Kidney (tissue), 14 donors: ENCODE measurements around the gene CILP2. TPM values are rescaled to one million over a fixed set of nuclear protein-coding genes. Genes with fewer than 3 reads are reported as not detected.

Source experiments
- DNase-seq, 5 donors: peaks; one replicate each; pipeline ENCODE4 v3.0.0-alpha.2; 2013 to 2020
- FAIRE-seq: peaks from 2 replicates; lab custom pipeline; 2012; peaks lifted over from hg19 to GRCh38; lab: Jason Lieb, UNC
- H3K27ac ChIP-seq, 2 donors: one replicate each; pipeline ENCODE4 v1.7.0; 2013; ENCODE audit warnings: low read depth in 2 of 2, low read length in 2 of 2, inconsistent platforms in 1 of 2
- H3K27me3 ChIP-seq: one replicate; pipeline ENCODE4 v1.7.1; 2013; ENCODE audit warnings: low read length, inconsistent platforms; ENCODE audit not compliant: control insufficient read depth, insufficient read depth
- H3K36me3 ChIP-seq, 3 donors: one replicate each; pipeline versions ENCODE4 v1.7.0 to v1.7.1; 2013; ENCODE audit warnings: low read length in 3 of 3, control low read depth in 1 of 3, inconsistent platforms in 1 of 3; ENCODE audit not compliant: insufficient read depth in 3 of 3, control insufficient read depth in 2 of 3
- H3K4me1 ChIP-seq, 3 donors: one replicate each; pipeline versions ENCODE4 v1.7.0 to v1.7.1; 2013; ENCODE audit warnings: low read length in 3 of 3, inconsistent platforms in 1 of 3, low read depth in 1 of 3; ENCODE audit not compliant: control insufficient read depth in 2 of 3, insufficient read depth in 2 of 3
- H3K4me3 ChIP-seq, 3 donors: one replicate each; pipeline versions ENCODE4 v1.7.0 to v1.8.1; 2013; ENCODE audit warnings: low read length in 3 of 3, control low read depth in 1 of 3, inconsistent platforms in 1 of 3
- H3K9ac ChIP-seq, 3 donors: one replicate each; pipeline versions ENCODE4 v1.7.0 to v1.7.1; 2013; ENCODE audit warnings: low read length in 3 of 3, control low read depth in 1 of 3, inconsistent platforms in 1 of 3
- H3K9me3 ChIP-seq, 3 donors: one replicate each; pipeline versions ENCODE4 v1.7.0 to v1.7.1; 2013; ENCODE audit warnings: low read length in 3 of 3, control low read depth in 1 of 3, inconsistent platforms in 1 of 3; ENCODE audit not compliant: control insufficient read depth in 2 of 3, insufficient read depth in 1 of 3
- CTCF ChIP-seq: IDR thresholded peaks from 3 replicates; pipeline ENCODE4 v1.5.1; 2012; ENCODE audit warnings: mild to moderate bottlenecking, moderate library complexity, borderline replicate concordance; ENCODE audit not compliant: insufficient read depth; ENCODE audit errors: extremely low read depth
- intact Hi-C: fragments of 100-400 bp; cut with DNase I; formaldehyde crosslinking; loops from one replicate; pipeline ENCODE4 v1.11.1; 2022
- polyA plus RNA-seq: library from polyadenylated mRNA; stranded (reverse); fragments of 350-450 nt; fragmentation: Illumina TruSeq; extraction: RNeasy Lipid Tissue Mini Kit (QIAGEN cat#74804); gene quantifications from one replicate; pipeline ENCODE4 v1.2.3, GENCODE V29; 2014; ENCODE audit warnings: low read depth, low replicate concordance; ENCODE audit not compliant: insufficient read depth
- total RNA-seq: library from RNA; stranded (reverse); fragmentation: NEBNext Ultra II Directional; extraction: Animal tissue kit (Norgen Biotek cat#: 25700); gene quantifications from one replicate; pipeline ENCODE4 v1.2.1, GENCODE V29; 2021
- donor health status: control.
- donor health status: control.
- donor health status: control.
- donor health status: control.
- donor health status: control.
- donor health status: DM: yes; HTN: yes; CAD: no.
- donor health status: Normal renal cell carcinoma (clear cell type).

The CILP2 gene
- total and polyA plus RNA-seq, 2 donors from 2014 or later = 0.41 TPM; not detected in 1

GRCh38 chr19:19489804-19490204 lies 48.3 kb upstream of the CILP2 start:
- DNase-seq (peak in 3 of 5 donors; percentile 30 to 81 (median 39)), FAIRE-seq (no peak)
- Histone ChIP-seq H3K4me1 (peaks cover 10 to 53% (median 43%) of the 10 kb centered on the region in 3 donors), H3K36me3 (peaks cover 0 to 13% (median 10%) of the 10 kb centered on the region in 3 donors), H3K9me3 (no peaks in the 10 kb centered on the region), H3K27ac (peak overlapping the region; percentile 80 to 91), H3K4me3 (peak overlapping the region in 2 of 3 donors; percentile 32 to 43), H3K9ac (peak overlapping the region in 2 of 3 donors; percentile 1 to 60), H3K27me3 (no peaks in the 10 kb centered on the region)
- no peak for TF ChIP-seq CTCF
- intact Hi-C loops = loop anchor here (10.0 kb wide), 1 partner anchor 125 kb away; no protein-coding TSS in a partner anchor

- peak; percentile 83 to 96 (median 92) for DNase-seq
- Histone ChIP-seq H3K36me3 (peaks cover 0 to 13% (median 12%) of the 10 kb centered on the region in 3 donors), H3K9ac (peak overlapping the region in 1 of 3 donors; percentile 60), H3K9me3 (no peaks in the 10 kb centered on the region), H3K27ac (peak overlapping the region; percentile 80 to 91), H3K27me3 (no peaks in the 10 kb centered on the region), H3K4me3 (peak overlapping the region in 2 of 3 donors; percentile 16 to 43), H3K4me1 (peaks cover 10 to 47% (median 37%) of the 10 kb centered on the region in 3 donors)
- peak; percentile 25 for FAIRE-seq
- intact Hi-C loops = loop anchor here (10.0 kb wide), 1 partner anchor 126 kb away; no protein-coding TSS in a partner anchor
- peak; percentile 94 for TF ChIP-seq CTCF
These were observed 47.7 kb upstream of the CILP2 start for GRCh38 chr19:19490214-19490968.

GRCh38 chr19:19491321-19492025 lies 46.6 kb upstream of the CILP2 start:
- FAIRE-seq (no peak), DNase-seq (peak in 2 of 5 donors; percentile 34 to 75)
- H3K4me3 ChIP-seq = no peak overlapping the region
- intact Hi-C loops = loop anchor here (10.0 kb wide), 1 partner anchor 127 kb away; no protein-coding TSS in a partner anchor
- H3K9me3 ChIP-seq = no peaks in the 10 kb centered on the region
- peaks cover 10 to 37% (median 35%) of the 10 kb centered on the region in 3 donors for H3K4me1 ChIP-seq
- no peak overlapping the region for H3K9ac ChIP-seq
- peaks cover 2 to 21% (median 21%) of the 10 kb centered on the region in 3 donors for H3K36me3 ChIP-seq
- TF ChIP-seq CTCF = no peak
- no peaks in the 10 kb centered on the region for H3K27me3 ChIP-seq
- peak overlapping the region in 1 of 2 donors; percentile 24 for H3K27ac ChIP-seq
